Common myeloid progenitor, CD34-positive (primary cell): ENCODE results near the gene C16orf90.
A peak's percentile ranks its signal among the peaks of the same experiment; 100 is the strongest.

ENCODE experiments used
- CTCF ChIA-PET: fragments of 350-600 bp; sonication (Branson Sonifier 250); formaldehyde crosslinking; loops from one replicate; lab custom pipeline; 2021; ENCODE audit warnings: antibody characterized with exemption; lab: Charles Lee
- POLR2A ChIA-PET: fragments of 350-600 bp; sonication (Branson Sonifier 250); formaldehyde crosslinking; loops from one replicate; lab custom pipeline; 2021; ENCODE audit warnings: antibody characterized with exemption; lab: Charles Lee
- DNase-seq, 3 donors: peaks; one replicate each; pipeline versions ENCODE4 v3.0.0 to v3.0.0-alpha.2; 2013
- H3K27ac ChIP-seq, 2 experiments: 1 replicate in 1 of 2; 2 replicates in 1 of 2; pipeline ENCODE4 v1.7.0; 2013; ENCODE audit warnings: inconsistent platforms in 2 of 2, low read length in 2 of 2, mild to moderate bottlenecking in 2 of 2, low read depth in 1 of 2, moderate library complexity in 1 of 2; ENCODE audit not compliant: severe bottlenecking in 2 of 2, insufficient read depth in 1 of 2, poor library complexity in 1 of 2
- H3K27me3 ChIP-seq, 5 experiments: replicated peaks in 2 of 5; 1 replicate in 3 of 5; 2 replicates in 2 of 5; pipeline versions ENCODE4 v1.6.1 to v1.7.0; 2013; ENCODE audit warnings: low read length in 4 of 5, mild to moderate bottlenecking in 2 of 5, moderate library complexity in 2 of 5, inconsistent platforms in 1 of 5; ENCODE audit not compliant: insufficient read depth in 5 of 5, control insufficient read depth in 4 of 5
- H3K36me3 ChIP-seq, 4 experiments: 1 replicate in 2 of 4; 2 replicates in 2 of 4; pipeline versions ENCODE4 v1.6.1 to v1.7.0; 2013; ENCODE audit warnings: low read length in 3 of 4, control low read depth in 1 of 4, mild to moderate bottlenecking in 1 of 4; ENCODE audit not compliant: control insufficient read depth in 4 of 4, insufficient read depth in 4 of 4
- H3K4me1 ChIP-seq, 4 experiments: 1 replicate in 3 of 4; 2 replicates in 1 of 4; pipeline versions ENCODE4 v1.6.1 to v1.7.1; 2013; ENCODE audit warnings: low read length in 3 of 4, mild to moderate bottlenecking in 3 of 4, control low read depth in 1 of 4, inconsistent platforms in 1 of 4, moderate library complexity in 1 of 4; ENCODE audit not compliant: control insufficient read depth in 4 of 4, insufficient read depth in 4 of 4; ENCODE audit errors: control extremely low read depth in 1 of 4
- H3K4me3 ChIP-seq, 7 experiments: 1 replicate in 4 of 7; 2 replicates in 3 of 7; pipeline versions ENCODE4 v1.5.1 to v1.7.0; 2013; ENCODE audit warnings: mild to moderate bottlenecking in 7 of 7, low read length in 6 of 7, moderate library complexity in 6 of 7, inconsistent platforms in 2 of 7, low read depth in 2 of 7, control low read depth in 1 of 7; ENCODE audit not compliant: insufficient read depth in 4 of 7, control insufficient read depth in 1 of 7; ENCODE audit errors: extremely low read depth in 1 of 7
- H3K9me3 ChIP-seq, 5 experiments: 1 replicate in 4 of 5; 2 replicates in 1 of 5; pipeline versions ENCODE4 v1.6.1 to v1.7.1; 2013; ENCODE audit warnings: low read length in 4 of 5, mild to moderate bottlenecking in 2 of 5, inconsistent platforms in 1 of 5, low read depth in 1 of 5, moderate library complexity in 1 of 5; ENCODE audit not compliant: control insufficient read depth in 4 of 5, insufficient read depth in 2 of 5; ENCODE audit errors: control extremely low read depth in 1 of 5
- WGBS: methylation state at CpG from one replicate; pipeline ENCODE4 v1.1.5; 2013; ENCODE audit not compliant: insufficient coverage; 5-methylcytosine and 5-hydroxymethylcytosine counted together

C16orf90 gene

DNA sequence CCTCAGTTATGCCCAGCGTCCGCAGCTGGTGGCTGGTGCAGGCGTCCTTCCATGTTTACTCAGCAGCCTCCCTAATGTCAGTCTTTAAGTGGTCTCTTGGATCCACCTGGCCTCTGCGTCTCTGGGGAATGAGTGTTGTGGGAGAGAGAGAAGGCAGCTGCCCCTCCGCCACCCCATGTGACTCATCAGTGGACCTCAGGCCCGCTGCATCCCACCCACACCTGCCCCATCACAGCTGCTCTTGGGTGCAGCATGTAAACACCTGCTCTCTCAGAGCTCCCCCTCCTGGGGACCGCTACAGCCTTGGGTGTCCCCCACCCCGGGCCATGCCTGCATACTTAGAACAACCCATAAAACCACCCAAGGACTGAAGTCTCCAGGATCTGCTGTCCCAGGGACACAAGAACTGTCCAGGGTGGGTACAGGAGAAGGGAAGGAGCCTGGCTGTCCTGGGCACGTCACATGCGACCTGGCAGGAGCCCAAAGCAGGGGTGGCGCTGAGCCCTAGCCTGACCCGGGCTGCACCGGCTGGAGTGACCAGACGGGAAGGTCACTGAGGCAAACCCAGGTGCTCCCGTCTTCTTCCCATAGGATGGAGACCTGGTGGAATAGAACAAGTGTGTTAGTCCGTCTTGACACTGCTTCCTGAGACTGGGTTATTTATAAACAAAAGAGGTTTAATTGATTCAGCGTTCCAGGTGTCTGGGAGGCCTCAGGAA, 4.2 kb downstream of the C16orf90 start:
- Histone ChIP-seq H3K9me3 (no peaks in the 10 kb centered on the region), H3K36me3 (peaks cover 0 to 20% (median 13%) of the 10 kb centered on the region in 4 experiments), H3K4me1 (peaks cover 0 to 7% (median 0%) of the 10 kb centered on the region in 4 experiments), H3K27me3 (no peaks in the 10 kb centered on the region), H3K27ac (no peak overlapping the region), H3K4me3 (no peak overlapping the region)
- POLR2A ChIA-PET: interaction anchor here (0.6 kb wide), 1 partner anchor 328 kb away, joined by 4 read pairs; no protein-coding TSS in a partner anchor
- CTCF ChIA-PET: interaction anchor here (0.6 to 1.7 kb wide), 2 partner anchors 9 to 30 kb away, joined by 3 to 5 read pairs; no protein-coding TSS in a partner anchor
- DNase-seq: no peak
- WGBS: 81% methylated on average over 12 of the region's 17 CpGs

- ChIA-PET POLR2A (interaction anchor here (0.5 to 0.7 kb wide), 2 partner anchors 11 to 369 kb away, joined by 3 to 4 read pairs; no protein-coding TSS in a partner anchor), CTCF (no interaction called here)
- no peaks in the 10 kb centered on the region for H3K27me3 ChIP-seq
- DNase-seq: no peak
- peaks cover 7 to 42% (median 33%) of the 10 kb centered on the region in 4 experiments for H3K36me3 ChIP-seq
- no peak overlapping the region for H3K4me3 ChIP-seq
- H3K9me3 ChIP-seq: no peaks in the 10 kb centered on the region
- H3K27ac ChIP-seq: no peak overlapping the region
- WGBS: 93% methylated on average over 8 of the region's 13 CpGs
- peaks cover 0 to 7% (median 0%) of the 10 kb centered on the region in 4 experiments for H3K4me1 ChIP-seq
Measured at GRCh38 chr16:3488801-3489200, 6.5 kb downstream of the C16orf90 start.

- peaks cover 0 to 7% (median 0%) of the 10 kb centered on the region in 4 experiments for H3K4me1 ChIP-seq
- WGBS: 87% methylated on average over 23 of the region's 24 CpGs
- H3K36me3 ChIP-seq: peaks cover 10 to 53% (median 43%) of the 10 kb centered on the region in 4 experiments
- ChIA-PET POLR2A (no interaction called here), CTCF (interaction anchor here (1.0 kb wide), 1 partner anchor 12 kb away, joined by 4 read pairs; no protein-coding TSS in a partner anchor)
- H3K4me3 ChIP-seq: no peak overlapping the region
- no peaks in the 10 kb centered on the region for H3K27me3 ChIP-seq
- DNase-seq: peak in 1 of 3 donors; percentile 54
- no peak overlapping the region for H3K27ac ChIP-seq
- H3K9me3 ChIP-seq: no peaks in the 10 kb centered on the region
Measured at GRCh38 chr16:3487521-3488410, 7.5 kb downstream of the C16orf90 start.

DNA sequence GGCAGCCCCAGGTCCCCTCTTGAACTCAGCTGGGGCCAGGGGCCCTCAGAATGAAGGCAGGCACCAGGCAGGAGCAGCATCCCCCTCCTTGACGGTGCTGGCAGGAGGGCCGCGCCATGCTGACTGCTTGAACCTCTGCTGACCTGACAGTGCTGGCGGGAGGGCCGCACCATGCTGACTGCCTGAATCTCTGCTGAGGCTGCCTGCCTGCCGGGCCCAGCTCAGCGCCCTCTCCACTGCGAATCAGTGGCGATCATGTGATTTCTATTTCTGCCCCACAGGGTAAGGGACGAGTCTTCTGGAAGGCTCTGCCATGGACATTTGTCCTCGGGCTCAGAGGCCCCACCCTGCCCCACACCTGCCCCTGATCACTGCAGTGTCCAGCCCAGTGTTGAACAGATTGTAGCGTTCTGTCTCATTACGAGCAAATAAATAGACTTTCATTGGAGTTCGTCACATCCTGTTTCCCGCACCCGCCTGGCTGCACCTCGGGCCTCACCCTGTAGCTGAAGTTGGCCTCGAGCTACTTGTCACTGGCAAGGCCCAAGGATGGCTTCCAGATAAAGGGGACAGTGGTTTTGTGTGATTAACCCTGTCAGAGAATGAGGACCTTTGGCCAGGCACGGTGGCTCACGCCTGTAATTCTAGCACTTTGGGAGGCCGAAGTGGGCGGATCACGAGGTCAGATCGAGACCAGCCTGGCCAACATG, 8.6 kb downstream of the C16orf90 start:
- Histone ChIP-seq H3K27me3 (no peaks in the 10 kb centered on the region), H3K27ac (no peak overlapping the region), H3K4me1 (peaks cover 0 to 6% (median 0%) of the 10 kb centered on the region in 4 experiments), H3K4me3 (no peak overlapping the region), H3K9me3 (no peaks in the 10 kb centered on the region), H3K36me3 (peaks cover 10 to 62% (median 49%) of the 10 kb centered on the region in 4 experiments)
- 97% methylated on average over 24 of the region's 24 CpGs for WGBS
- no peak for DNase-seq
- CTCF ChIA-PET: interaction anchor here (1.0 to 1.4 kb wide), 3 partner anchors 9 to 25 kb away, joined by 3 to 4 read pairs (median 3); no protein-coding TSS in a partner anchor
- POLR2A ChIA-PET: no interaction called here

DNA sequence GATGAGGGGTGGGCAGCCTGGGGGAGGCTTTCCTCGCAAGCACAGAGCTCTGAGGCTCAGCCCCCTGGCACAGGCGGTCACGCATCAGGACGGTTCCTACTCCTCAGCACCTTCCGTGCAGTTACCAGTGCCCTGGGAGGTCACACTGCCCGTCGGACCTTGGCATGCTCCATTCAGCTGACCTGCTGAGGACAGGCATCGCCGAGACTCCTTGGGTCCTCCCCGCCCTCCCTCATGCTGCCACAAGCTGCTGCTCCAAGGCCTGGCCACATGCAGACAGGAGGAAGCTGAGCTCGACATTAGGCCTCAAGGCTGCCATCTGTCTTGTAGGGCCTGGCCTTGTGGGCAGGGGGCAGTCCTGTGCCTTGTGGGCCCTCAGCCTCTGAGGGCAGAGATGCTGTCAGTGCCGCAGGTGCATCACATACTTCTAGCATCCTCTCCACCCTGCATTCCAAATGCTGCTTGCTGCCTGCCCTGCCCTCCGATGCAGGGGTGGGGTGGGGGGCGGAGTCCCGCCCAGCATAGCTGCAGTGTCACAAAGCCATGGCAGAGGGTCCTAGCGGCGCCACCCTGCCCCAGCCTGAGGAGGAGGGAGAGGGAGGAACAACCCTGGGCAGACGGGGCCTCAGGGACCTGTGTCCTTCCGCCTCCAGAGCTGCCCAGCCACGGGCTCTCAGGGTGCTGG, 9.3 kb downstream of the C16orf90 start:
- no peaks in the 10 kb centered on the region for H3K27me3 ChIP-seq
- no peak overlapping the region for H3K27ac ChIP-seq
- H3K4me3 ChIP-seq: no peak overlapping the region
- no peaks in the 10 kb centered on the region for H3K4me1 ChIP-seq
- DNase-seq: peak in 1 of 3 donors; percentile 27
- WGBS: 96% methylated on average over 17 of the region's 20 CpGs
- ChIA-PET CTCF (interaction anchor here (0.9 to 1.4 kb wide), 4 partner anchors 8 to 35 kb away, joined by 3 to 4 read pairs (median 3); no protein-coding TSS in a partner anchor), POLR2A (interaction anchor here (1.1 kb wide), 1 partner anchor 219 kb away, joined by 5 read pairs; no protein-coding TSS in a partner anchor)
- H3K9me3 ChIP-seq: no peaks in the 10 kb centered on the region
- H3K36me3 ChIP-seq: peaks cover 10 to 69% (median 53%) of the 10 kb centered on the region in 4 experiments
